GM19035 (cell line): ENCODE measurements around the gene CLDN22.

Experiments
- ATAC-seq: cut with Tn5 transposase; IDR thresholded peaks from one replicate; pipeline ENCODE4 v1.9.1; 2021; ENCODE audit not compliant: unreplicated experiment

The CLDN22 gene

GRCh38 chr4:183284965-183285364 is 35.1 kb downstream of the CLDN22 start:
- no peak for ATAC-seq

- ATAC-seq = no peak
Observed at GRCh38 chr4:183284258-183284785, 35.8 kb downstream of the CLDN22 start.

GRCh38 chr4:183276106-183276505 is 44.0 kb downstream of the CLDN22 start:
- no peak for ATAC-seq

- no peak for ATAC-seq
Observed at GRCh38 chr4:183272384-183272783, 47.7 kb downstream of the CLDN22 start.

GRCh38 chr4:183268556-183268955 is 51.5 kb downstream of the CLDN22 start:
- ATAC-seq = no peak
